ENCODE measurements around the gene RFNG.
A peak's percentile ranks its signal among the peaks of the same experiment; 100 is the strongest.

Gene RFNG

DNA sequence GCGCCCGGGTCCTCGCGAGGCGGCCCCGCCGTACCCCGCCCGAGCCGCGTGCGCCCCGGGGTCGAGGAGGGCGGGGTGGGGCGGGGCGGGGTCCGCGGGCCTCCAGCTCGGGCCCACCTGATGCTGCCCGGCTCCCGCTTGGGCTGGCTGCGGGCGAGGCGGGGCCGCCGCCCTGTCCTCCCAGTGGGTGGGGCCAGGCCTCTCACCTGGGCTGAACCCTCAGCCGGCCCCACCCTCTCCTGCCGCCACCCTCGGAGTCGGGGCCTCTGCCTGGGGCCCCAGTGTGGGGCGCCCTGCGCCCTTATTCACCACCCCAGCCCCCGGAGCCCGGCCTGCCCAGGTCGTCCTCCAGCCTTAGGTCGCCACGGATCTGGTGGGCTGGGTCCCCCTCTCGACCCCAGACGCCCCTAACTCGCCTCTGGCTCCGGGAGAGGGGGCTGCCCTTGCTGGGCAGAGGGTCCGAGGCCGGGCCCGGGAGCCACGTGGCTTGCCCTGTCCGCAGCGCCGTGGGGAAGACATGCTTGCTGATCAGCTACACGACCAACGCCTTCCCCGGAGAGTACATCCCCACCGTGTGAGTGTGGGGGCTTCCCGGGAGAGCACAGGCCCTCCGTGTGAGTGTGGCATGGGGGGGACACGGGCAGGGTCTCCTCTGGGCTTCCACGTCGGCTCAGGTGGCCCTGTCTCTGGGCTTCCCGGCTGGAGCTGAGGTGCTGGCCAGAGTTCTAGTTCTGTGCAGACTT, 19.6 kb downstream of the RFNG start:
- Histone ChIP-seq H3K27me3 (replicated peaks; ENCODE audit: control insufficient read depth, insufficient read depth, low read length) (no peaks in the 10 kb centered on the region), H3K36me3 (ENCODE audit: control insufficient read depth, insufficient read depth, low read length) (no peaks in the 10 kb centered on the region; the same call in none of the 2 replicates), H3K4me3 (replicated peaks; ENCODE audit: low read depth, low read length) (peak overlapping the region; percentile 23)
- no peak for DNase-seq (ENCODE audit: extremely low read depth, insufficient read length)
- TF ChIP-seq, protein P1, sequence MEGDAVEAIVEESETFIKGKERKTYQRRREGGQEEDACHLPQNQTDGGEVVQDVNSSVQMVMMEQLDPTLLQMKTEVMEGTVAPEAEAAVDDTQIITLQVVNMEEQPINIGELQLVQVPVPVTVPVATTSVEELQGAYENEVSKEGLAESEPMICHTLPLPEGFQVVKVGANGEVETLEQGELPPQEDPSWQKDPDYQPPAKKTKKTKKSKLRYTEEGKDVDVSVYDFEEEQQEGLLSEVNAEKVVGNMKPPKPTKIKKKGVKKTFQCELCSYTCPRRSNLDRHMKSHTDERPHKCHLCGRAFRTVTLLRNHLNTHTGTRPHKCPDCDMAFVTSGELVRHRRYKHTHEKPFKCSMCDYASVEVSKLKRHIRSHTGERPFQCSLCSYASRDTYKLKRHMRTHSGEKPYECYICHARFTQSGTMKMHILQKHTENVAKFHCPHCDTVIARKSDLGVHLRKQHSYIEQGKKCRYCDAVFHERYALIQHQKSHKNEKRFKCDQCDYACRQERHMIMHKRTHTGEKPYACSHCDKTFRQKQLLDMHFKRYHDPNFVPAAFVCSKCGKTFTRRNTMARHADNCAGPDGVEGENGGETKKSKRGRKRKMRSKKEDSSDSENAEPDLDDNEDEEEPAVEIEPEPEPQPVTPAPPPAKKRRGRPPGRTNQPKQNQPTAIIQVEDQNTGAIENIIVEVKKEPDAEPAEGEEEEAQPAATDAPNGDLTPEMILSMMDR (IDR thresholded peaks at IDR 0.05; ENCODE audit: insufficient read depth, low read length, poor library complexity, severe bottlenecking) = peak; percentile 5

GRCh38 chr17:82031303-82031884, 20.2 kb downstream of the RFNG start, which contains the start of gene RAC3:
Gene RAC3, plus strand, starts transcription at chr17:82031678. Its CDS starts 84 bp downstream, at chr17:82031762.
- DNase-seq (ENCODE audit: extremely low read depth, insufficient read length) = no peak
- TF ChIP-seq, protein P1 (IDR thresholded peaks at IDR 0.05; ENCODE audit: insufficient read depth, low read length, poor library complexity, severe bottlenecking) = no peak
- Histone ChIP-seq H3K27me3 (replicated peaks; ENCODE audit: control insufficient read depth, insufficient read depth, low read length) (no peaks in the 10 kb centered on the region), H3K4me3 (replicated peaks; ENCODE audit: low read depth, low read length) (peak within 1 kb of the TSS; percentile 54), H3K36me3 (ENCODE audit: control insufficient read depth, insufficient read depth, low read length) (no peaks in the 10 kb centered on the region; the same call in none of the 2 replicates)

GRCh38 chr17:82030470-82031302, 20.9 kb downstream of the RFNG start:
- H3K36me3 ChIP-seq (ENCODE audit: control insufficient read depth, insufficient read depth, low read length) = no peaks in the 10 kb centered on the region; the same call in none of the 2 replicates
- H3K4me3 ChIP-seq (replicated peaks; ENCODE audit: low read depth, low read length) = peak overlapping the region; percentile 54
- H3K27me3 ChIP-seq (replicated peaks; ENCODE audit: control insufficient read depth, insufficient read depth, low read length) = no peaks in the 10 kb centered on the region
- peak; percentile 80 for DNase-seq (ENCODE audit: extremely low read depth, insufficient read length)
- TF ChIP-seq, protein P1 (IDR thresholded peaks at IDR 0.05; ENCODE audit: insufficient read depth, low read length, poor library complexity, severe bottlenecking) = peak; percentile 94

DNA sequence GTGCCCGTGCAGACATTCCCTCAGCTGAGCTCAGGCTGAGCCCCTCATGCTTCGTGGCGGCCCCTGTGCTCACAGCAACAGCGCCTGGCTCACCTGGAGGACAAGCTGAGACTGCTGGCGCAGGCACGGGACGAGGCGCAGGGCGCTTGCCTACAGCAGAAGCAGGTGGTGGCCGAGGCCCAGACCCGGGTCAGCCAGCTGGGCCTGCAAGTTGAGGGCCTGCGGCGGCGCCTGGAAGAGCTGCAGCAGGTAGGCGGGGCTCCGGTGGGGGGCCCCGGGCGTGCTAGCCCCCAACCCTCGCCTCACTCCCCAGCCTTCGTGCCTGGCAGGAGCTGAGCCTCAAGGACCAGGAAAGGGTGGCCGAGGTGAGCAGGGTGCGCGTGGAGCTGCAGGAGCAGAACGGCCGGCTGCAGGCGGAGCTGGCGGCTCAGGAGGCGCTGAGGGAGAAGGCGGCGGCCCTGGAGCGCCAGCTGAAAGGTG, 21.6 kb downstream of the RFNG start:
- Histone ChIP-seq H3K4me3 (replicated peaks; ENCODE audit: low read depth, low read length) (no peak overlapping the region), H3K36me3 (ENCODE audit: control insufficient read depth, insufficient read depth, low read length) (no peaks in the 10 kb centered on the region; the same call in none of the 2 replicates)
- TF ChIP-seq, protein P1 (IDR thresholded peaks at IDR 0.05; ENCODE audit: insufficient read depth, low read length, poor library complexity, severe bottlenecking) = no peak

GRCh38 chr17:82029391-82029790, 22.2 kb downstream of the RFNG start:
- no peaks in the 10 kb centered on the region; the same call in none of the 2 replicates for H3K36me3 ChIP-seq (ENCODE audit: control insufficient read depth, insufficient read depth, low read length)
- no peak overlapping the region for H3K4me3 ChIP-seq (replicated peaks; ENCODE audit: low read depth, low read length)
- H3K27me3 ChIP-seq (replicated peaks; ENCODE audit: control insufficient read depth, insufficient read depth, low read length) = no peaks in the 10 kb centered on the region
- no peak for DNase-seq (ENCODE audit: extremely low read depth, insufficient read length)
- TF ChIP-seq, protein P1 (IDR thresholded peaks at IDR 0.05; ENCODE audit: insufficient read depth, low read length, poor library complexity, severe bottlenecking) = no peak

More for the DNA sequence above, 21.6 kb downstream of the RFNG start:
- no peak for DNase-seq (ENCODE audit: extremely low read depth, insufficient read length)
- no peaks in the 10 kb centered on the region for H3K27me3 ChIP-seq (replicated peaks; ENCODE audit: control insufficient read depth, insufficient read depth, low read length)

Data from GM06990 (cell line).